GM18511 (cell line): ENCODE data around the gene CACNA1C.

Experiments
- ATAC-seq: cut with Tn5 transposase; IDR thresholded peaks from one replicate; pipeline ENCODE4 v1.9.1; 2021; ENCODE audit warnings: mild to moderate bottlenecking, moderate library complexity; ENCODE audit not compliant: unreplicated experiment

Gene CACNA1C

DNA sequence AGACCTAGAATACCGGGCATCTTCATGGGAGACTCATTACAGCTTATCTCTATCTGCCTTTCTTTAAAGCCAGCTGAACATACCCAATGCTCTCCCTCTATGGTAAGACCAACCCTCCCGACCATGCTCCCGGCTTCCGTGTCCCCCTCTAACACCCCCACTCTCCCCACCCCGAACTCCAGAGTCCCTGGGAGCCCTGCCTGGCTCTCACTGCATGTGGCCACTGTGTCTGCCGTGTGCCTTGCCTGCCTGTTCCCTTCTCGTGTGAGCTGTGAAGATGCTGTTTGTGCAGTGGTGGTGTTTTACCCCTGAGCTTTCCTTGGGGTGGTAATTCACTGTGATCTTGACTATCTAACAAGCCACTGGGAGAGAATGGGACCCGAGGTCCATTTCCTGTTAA lies 595.6 kb downstream of the CACNA1C start:
- no peak for ATAC-seq

DNA sequence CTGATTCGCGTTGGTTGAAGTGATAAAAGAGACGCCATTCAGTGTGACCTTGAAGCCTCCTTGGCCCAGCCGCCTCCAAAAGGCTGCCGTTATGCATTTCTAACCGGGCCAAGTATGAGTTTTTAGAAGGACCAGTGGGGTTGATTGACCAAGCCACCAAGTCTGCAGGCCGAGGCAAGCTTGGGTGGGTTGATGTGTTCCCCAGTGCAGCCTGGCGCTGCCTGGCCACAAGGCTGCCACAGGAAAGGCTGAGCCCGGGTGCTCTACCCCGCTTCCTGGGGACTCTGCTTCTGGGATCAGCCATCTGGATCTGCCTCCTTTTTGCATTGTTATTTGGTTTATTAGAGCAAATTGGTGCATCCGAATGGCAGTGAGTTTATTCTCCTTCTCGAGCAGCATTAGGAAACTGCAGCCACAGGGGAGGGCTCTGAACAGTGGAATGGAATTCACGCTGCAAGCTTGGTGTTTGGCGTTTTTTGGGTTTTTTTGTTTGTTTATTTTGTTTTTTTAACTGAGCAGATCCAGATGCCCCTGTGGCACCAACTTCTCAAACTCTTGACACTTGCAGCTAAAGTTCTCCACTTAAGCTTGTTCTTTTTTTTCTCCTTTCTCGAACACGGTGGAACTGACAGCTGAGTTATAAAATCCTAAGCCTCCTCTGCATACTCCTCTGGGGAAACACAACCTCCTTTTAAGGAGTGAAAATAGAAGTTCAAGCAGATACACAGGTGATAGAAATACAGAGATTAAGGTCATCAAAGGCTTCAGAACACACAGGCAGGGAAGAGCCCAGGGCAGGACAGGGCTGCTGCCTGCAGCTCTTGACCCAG lies 596.6 kb downstream of the CACNA1C start:
- no peak for ATAC-seq

DNA sequence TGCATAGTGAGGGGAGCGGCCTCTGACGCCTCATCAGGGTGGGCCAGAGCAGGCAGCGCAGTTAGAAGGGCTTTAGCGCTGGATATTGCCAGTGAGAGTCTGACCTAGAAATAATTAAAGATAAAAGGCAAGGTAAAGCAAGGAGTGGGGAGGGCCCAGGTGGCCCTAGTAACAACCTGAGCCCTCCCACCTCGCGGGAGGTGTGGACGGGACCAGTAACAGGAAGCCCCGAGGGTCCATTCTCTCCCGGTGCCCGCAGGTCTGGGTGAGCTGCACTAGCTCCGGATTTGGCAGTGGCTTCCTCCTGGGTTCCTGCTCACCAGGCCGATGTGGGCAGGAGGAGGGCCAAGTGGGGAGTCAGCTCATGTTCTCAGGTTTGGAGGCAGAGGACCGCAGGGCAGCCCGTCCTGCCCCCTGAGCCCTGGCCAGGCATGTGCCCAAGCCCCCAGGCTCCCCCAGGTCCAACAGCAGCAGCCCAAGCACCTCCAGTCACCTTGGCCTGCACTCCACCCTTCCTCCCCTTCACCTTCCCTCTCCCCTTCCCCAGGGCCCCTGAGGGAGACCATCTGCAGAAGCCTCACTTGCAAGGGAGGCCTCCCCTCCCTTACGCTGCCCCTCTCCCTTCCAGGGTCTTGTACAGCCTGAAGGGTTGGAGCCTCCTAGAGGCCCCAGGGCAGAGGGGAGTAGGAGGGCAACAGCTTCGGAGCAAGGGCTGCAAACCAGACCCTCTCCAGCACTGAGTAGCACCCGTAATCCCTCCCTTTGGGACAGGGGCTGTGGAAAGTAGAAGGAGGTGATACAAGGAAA lies 597.7 kb downstream of the CACNA1C start:
- no peak for ATAC-seq

DNA sequence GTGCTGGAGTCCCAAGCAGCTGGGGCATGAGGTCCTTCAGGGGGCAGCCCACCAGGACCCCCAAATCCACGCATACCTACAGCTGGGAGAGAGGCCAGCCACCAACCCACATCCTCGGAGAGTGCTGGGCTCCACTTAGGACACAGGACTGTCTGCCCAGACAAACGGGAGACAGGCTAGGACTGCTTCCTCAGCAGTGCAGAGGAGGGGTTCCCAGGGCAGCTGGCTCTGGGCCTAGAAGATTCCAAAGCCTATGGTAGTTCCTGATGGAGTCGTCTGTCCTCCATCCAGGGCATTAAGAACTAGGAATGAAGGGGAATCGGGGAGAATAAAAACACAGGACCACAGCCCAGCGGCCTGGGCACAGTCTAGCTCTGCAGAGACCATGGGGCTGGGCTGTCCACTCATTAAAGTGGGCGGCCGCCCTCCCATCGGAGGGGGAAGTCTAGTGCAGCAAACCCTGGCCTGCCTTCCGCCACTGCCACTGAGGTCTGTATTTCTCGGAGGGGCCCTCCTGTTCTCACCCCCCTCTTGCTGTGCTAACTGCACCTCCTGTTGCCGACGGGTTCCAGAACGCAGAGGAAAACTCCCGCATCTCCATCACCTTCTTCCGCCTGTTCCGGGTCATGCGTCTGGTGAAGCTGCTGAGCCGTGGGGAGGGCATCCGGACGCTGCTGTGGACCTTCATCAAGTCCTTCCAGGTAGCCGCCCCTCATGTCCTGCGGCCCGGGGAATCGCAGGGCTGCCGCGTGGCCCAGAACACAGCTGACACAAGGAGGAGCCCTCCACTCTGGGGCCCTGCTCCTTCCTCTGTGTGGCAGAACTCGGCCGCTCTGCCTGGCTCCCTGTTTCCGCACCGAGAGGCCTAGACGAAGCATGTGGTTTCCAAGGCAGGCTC lies 598.5 kb downstream of the CACNA1C start:
- no peak for ATAC-seq

DNA sequence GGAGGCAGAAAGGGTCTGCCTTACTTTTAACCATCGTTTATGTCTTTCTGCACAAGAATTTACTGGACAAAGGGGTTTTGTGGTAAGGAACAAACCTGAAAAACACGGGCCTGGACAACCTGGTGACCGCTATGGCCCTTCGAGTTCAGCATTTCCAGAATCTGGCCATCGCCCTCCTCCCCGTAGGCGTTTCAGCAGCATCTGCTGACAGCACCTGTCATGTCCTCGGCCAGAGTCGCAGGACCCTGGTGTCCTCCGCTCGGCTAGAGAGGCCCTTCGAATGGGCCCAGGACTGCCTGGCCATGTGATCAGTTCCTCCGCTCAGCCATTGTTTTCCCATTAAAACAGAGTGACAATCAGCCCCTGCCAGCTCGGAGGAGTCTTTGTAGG lies 599.2 kb downstream of the CACNA1C start:
- ATAC-seq: no peak

DNA sequence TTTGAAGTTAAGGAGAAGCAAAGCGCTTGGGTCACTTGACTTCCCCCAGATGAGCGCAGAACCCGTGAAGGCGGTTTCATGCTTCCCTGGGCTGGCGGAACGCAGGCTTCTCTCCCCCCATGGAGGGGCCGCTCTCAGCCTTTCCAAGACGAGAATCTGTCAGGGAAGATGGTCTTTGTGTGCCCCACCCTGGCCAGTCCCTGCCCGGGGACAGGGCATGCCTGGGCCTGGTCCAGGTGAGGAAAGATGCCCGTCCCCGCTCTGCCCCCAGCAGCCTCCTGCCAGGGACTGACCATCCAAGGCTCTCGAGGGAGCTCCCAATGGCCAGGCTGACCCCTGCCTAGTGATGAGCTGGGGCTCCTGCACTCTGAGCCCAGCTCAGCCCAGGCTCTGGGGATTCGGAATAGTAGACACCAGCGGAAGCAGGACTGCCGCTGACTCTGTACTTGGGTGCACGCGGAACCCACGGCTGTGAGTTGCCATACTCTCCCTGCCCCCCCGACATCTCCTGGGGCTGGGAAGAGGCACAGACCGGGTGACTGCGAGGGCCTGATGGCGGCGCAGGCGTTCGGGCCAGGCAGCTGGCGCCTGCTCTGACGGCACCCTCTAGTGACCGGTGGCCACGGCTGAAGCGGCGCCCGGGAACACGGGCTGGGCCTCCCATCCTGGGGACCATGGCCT lies 599.8 kb downstream of the CACNA1C start:
- no peak for ATAC-seq

DNA sequence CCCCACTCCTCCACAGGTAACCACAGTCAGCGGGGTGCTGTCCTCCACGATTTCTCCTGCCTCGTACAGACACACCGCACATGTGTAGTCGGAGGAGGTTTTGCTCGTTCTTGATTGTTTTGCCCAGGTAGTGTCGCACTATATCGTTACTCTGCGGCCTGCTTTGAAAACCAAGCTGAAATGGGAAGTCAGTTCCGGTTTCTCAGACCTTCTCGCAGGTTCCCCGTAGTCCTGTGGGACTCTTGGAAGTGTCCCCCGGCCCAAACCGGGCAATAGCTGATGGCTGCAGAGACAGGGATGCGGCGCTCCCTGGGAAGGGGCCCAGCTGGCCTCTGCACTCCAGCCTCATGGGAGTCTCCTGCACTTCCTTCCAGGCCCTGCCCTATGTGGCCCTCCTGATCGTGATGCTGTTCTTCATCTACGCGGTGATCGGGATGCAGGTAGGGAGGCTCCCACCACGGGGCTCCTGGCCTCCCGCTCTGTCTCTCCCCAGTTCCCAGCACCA lies 600.7 kb downstream of the CACNA1C start:
- no peak for ATAC-seq

DNA sequence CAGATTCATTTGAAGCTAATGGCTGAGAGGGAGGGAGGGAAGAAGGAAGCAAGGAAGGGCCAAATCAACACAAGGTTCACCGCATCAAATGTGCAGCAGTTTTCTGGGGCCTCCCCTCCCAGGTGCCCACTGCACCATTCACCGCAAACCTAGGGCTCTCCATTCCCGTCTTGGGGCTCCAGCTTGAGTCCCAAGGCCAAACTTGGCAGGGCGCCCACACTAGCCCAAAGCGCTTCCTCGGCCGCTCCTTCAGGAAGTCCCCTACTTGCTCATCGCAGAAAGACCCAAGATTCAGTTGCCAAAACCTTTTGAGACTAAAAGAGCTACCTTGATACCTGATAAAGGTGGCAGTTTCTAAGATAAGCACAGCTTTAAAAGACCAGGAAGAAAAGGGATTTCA lies 601.5 kb downstream of the CACNA1C start:
- no peak for ATAC-seq

DNA sequence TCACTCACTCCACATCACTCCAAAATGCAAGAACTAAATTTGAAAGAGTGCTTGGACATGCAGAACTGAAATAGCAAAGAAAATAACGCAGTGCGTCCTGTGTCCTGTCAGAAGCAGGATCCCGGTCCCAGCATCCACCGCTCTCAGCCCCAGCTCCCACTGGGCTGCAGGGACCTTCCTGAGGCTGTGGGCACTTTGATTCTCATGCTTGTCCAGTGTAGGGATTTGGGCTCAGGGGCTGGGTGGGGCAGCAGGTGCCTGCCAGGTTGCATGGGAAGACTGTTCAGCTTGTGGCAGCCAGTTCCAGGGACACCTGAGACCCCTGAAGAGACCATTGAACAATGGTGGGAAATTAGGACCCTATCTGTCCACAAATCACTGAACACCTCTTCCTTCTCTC lies 602.0 kb downstream of the CACNA1C start:
- ATAC-seq: no peak

DNA sequence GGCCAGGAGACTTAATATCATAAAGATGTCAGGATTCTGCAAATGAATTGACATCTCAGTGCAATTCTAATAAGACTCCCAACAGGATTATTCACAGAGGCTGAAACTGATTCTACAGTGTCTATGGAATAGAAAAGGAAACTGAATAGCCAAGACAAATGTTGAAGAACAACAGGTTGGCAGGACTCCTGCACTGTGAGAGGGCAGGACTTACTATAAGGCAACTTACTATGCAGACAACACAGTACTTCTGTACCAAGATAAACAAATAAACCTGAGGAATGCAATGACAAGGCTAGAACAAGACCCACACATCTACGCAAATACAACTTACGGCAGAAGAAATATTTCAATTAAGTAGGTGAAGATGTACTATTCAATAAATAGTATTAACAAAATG lies 609.7 kb downstream of the CACNA1C start:
- no peak for ATAC-seq

DNA sequence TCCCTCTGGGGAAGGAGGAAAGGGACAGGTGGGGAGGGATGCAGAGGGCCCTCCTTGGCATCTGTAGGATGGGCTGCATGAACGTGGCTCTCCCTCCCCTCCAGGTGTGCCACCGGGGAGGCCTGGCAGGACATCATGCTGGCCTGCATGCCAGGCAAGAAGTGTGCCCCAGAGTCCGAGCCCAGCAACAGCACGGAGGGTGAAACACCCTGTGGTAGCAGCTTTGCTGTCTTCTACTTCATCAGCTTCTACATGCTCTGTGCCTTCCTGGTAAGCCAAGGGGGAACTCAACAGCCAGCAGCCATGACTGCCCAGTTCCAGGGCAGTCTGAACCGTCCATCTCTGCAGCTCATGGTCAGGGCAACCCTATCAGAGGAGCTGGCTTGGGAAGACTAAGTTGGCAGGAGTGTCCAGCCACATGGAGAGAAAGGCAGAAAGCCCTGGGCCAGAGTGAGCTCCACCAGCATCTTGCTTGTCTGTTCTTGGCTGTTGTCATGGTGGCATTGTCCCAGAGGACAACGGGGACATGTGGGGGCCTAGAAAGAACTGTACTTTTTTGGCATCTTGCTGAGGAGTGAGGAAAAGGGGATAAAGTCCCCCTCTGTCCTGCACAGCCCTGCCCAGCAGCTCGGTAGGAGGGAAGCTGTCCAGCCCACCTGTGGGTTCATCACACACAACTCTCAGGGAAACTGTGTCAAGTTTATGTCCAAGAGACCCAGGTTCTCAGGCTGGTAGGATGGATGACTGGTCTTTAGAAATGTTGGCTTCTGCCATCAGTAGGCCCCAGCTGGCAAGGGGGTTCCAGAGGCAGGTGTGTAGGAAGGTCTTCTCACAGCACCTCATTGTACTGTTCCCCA lies 612.2 kb downstream of the CACNA1C start:
- ATAC-seq: no peak

DNA sequence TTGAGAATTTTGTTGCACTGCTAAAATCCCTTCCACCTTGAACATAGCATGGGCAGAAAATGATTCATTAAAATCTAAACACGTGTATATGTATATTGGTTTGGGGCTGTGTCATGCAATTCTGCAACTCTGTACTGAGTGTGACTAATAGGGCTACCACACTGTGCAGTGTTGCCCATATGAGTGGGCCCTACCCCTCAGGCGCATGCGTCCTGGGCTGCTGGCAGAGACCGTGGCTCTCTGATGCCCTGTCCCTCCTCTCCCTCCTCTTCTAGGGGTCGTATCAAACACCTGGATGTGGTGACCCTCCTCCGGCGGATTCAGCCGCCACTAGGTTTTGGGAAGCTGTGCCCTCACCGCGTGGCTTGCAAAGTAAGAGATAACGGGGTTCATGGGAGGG lies 613.6 kb downstream of the CACNA1C start:
- ATAC-seq: no peak

DNA sequence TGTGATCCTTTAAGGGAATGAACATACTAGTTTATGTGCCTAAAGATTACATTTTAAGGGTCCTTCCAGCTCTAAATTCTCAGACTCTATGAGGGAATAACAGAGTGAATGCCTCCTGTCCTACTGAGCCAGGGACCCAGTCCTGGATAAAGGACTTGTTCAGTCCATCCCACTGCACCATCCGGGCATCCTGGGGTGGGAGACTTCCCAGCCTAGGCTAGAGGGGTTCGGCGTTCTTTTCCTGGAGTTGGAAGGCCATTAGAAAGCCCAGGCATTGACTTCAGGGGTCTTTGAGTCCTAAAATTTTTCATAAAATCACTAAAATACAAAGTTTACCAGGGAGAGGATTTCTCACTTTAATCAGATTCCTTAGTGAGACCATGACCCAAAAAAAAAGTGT lies 614.1 kb downstream of the CACNA1C start:
- ATAC-seq: no peak

DNA sequence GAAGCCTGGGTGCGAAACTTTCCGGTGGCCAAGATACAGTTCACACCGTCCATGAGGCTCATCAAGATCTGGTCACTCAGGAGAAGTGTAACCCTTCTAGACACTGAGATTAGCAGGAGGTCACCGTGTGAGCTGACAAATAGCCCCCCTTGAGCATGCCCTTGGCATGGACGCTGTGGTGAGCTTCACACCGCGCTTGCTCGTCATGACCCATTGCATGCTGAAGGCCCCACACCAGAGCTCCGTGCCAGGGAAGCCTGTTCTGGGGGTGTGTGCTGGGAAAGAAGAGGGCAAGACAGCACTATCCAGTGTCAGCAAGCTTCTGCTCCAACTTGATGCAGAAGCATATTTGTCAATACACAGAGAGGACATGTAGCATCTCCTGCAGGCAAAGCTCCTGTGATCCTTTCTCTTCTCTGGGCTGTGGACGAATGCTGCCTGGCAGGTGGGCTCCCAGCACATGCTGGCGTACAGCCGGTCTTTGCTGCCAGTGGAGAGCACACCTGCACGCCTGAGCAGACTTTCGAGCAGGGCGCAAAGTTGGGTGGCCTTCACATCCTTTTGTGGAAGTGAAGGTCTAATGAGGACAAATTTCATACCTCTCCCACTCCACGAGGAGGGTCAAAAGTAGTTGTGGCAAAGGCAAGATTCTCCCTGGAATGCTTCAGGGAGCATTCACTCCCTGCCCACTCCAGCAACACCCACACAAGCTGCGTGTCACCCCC lies 615.1 kb downstream of the CACNA1C start:
- ATAC-seq: no peak

DNA sequence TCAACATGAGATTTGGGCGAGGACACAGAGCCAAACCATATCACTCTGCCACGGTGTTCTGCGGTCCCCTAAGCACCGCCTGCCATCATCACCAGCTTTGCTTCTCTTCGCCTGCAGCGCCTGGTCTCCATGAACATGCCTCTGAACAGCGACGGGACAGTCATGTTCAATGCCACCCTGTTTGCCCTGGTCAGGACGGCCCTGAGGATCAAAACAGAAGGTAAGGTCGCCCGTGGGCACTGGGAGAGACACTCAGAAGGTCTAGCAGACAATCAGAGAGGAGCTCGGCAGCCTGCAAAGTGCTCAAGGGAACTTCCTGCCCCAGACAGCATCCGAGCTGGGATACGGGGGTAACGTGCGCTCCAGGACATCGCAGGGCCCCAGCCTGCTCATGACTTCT lies 616.0 kb downstream of the CACNA1C start:
- no peak for ATAC-seq

DNA sequence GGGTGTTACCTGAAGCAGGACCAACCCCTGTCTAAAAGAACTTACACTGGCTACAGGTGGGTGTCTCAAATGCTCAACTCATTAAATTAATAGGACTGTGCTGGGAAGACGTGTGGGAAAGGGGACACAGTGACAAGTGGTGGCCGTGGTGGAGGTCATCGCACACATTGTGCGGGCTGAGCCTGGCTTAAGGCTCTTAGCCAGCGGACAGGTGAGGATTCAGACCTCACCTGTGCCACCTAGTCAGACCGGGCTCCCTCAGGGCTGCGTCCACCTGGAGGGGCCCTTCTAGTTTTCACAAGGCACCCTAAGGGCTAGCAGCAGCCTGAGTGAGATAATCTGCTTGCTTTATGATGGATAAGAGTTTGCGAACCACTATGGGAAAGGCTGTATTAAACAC lies 616.8 kb downstream of the CACNA1C start:
- no peak for ATAC-seq

DNA sequence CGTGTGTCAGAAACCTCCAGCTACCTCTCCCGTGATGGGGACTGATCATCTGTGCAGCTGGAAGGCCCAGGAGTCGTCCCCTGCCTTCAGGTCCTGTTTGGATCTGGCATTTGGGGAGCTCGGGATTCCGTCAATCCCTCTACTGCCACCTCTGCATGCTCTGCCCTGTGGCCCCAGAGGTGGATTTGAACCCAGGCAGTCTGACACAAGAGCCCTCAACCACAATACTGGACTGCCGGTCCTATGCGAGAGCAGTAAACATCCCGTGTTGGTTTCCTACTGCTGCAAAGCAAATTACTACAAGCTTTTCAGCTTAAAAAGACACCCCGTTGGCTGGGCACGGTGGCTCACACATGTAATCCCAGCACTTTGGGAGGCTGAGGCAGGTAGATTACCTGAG lies 620.1 kb downstream of the CACNA1C start:
- no peak for ATAC-seq

DNA sequence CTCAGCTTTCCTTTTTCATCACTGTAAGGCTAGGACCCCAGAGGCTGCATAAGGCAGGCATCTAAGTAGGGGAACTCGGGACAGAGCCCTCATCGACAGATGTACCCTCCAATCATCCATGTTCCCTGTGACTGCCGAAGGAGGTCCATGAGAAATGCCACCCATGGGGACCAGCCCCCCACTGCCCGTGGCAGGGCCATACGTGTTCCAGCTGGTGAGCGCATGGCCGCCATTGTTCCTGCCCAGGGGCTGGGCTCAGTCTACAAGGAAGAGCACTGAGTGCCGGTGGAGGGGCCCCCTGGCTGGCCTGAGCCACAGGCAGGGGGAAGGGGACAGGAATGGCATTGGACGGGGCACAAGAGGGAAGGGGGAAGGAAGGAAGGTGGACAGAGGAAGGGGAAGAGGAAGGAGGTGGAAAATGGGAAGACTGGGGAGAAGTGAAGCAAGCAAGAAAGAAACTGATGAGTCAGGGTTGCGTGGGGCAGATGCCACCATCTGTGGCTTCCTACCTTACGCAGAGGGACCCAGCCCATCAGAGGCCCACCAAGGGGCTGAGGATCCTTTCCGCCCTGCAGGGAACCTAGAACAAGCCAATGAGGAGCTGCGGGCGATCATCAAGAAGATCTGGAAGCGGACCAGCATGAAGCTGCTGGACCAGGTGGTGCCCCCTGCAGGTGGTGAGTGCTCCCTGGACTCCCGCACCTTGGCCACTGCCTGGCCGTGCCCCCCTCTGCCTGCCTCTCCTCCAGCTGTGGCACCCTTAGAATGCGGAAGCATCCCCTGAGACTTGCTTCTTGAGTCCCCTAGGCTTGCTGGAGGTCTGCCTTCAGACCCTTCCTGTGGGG lies 621.4 kb downstream of the CACNA1C start:
- no peak for ATAC-seq
